Neural cell (in vitro differentiated cells): ENCODE measurements around the gene MTHFD1L.

Source experiments
- EP300 ChIP-seq: fragments of 450-650 bp; conservative IDR thresholded peaks from 2 replicates; pipeline ENCODE4 v1.6.1; 2014; ENCODE audit warnings: antibody characterized with exemption, mild to moderate bottlenecking, moderate library complexity; ENCODE audit not compliant: poor library complexity, severe bottlenecking
- EZH2 ChIP-seq: fragments of 200-600, 300-800 bp; shearing (Covaris generic), sonication (generic); IDR thresholded peaks from 2 replicates; pipeline ENCODE4 v1.6.1; 2014; ENCODE audit warnings: antibody characterized with exemption, low read length, borderline replicate concordance, mild to moderate bottlenecking; ENCODE audit not compliant: insufficient read depth, poor library complexity, severe bottlenecking
- MXI1 ChIP-seq: fragments of 450-650 bp; conservative IDR thresholded peaks from 2 replicates; pipeline ENCODE4 v1.6.1; 2014; ENCODE audit warnings: antibody characterized with exemption, mild to moderate bottlenecking; ENCODE audit not compliant: poor library complexity, severe bottlenecking
- RAD21 ChIP-seq: fragments of 450-650 bp; conservative IDR thresholded peaks from 2 replicates; pipeline ENCODE4 v1.6.1; 2014; ENCODE audit warnings: antibody characterized with exemption, mild to moderate bottlenecking, moderate library complexity
- SMC3 ChIP-seq: fragments of 450-650 bp; conservative IDR thresholded peaks from 2 replicates; pipeline ENCODE4 v1.6.1; 2014; ENCODE audit warnings: antibody characterized with exemption, mild to moderate bottlenecking, moderate library complexity; ENCODE audit not compliant: poor library complexity
- TAF1 ChIP-seq: IDR thresholded peaks from 2 replicates; pipeline ENCODE4 v1.6.1; 2012; ENCODE audit warnings: low read depth
- TF ChIP-seq, protein P1 (sequence below): fragments of 450-650 bp; IDR thresholded peaks from 2 replicates; pipeline ENCODE4 v1.5.1; 2014; ENCODE audit warnings: antibody characterized with exemption, mild to moderate bottlenecking, moderate library complexity; ENCODE audit not compliant: poor library complexity, severe bottlenecking
- TF ChIP-seq, protein P2 (sequence below): IDR thresholded peaks from 2 replicates; pipeline ENCODE4 v1.6.1; 2012; ENCODE audit warnings: borderline replicate concordance

DNA sequence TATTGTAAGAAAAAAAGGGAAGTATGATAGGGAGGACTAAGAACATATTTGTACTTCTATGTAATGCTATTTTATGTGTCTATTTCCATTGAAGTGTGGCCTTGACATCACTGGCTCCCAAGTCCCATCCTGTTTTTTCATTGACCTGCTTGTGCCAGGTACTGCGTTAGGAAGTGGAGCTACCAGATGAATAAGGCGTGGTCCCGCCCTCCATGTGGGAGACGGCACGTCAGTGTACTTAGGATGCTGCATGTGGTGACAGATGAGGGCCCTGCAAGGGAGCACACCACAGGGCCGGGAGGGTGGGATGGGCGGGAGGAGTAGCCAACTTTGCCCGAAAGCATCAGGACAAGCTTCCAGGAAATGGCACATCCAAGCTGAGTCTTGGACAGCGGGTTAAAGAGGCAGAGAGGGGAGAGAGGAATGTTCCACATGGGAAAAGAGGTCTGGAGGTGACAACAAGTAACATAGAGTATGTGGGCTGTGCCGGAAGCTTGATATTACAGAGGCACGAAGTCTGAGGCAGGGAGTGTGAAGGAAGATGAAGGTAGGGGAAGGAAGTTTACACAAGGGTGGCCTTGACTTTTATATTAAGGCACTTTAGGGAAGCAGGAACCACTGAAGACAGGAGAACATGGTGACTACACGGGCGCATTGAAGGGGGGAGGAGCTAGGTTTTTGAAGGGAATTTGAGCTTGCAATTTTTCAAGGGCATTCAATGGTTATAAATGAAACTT lies 140.6 kb downstream of the MTHFD1L start:
- no peak for TF ChIP-seq EP300
- TF ChIP-seq, protein P1, sequence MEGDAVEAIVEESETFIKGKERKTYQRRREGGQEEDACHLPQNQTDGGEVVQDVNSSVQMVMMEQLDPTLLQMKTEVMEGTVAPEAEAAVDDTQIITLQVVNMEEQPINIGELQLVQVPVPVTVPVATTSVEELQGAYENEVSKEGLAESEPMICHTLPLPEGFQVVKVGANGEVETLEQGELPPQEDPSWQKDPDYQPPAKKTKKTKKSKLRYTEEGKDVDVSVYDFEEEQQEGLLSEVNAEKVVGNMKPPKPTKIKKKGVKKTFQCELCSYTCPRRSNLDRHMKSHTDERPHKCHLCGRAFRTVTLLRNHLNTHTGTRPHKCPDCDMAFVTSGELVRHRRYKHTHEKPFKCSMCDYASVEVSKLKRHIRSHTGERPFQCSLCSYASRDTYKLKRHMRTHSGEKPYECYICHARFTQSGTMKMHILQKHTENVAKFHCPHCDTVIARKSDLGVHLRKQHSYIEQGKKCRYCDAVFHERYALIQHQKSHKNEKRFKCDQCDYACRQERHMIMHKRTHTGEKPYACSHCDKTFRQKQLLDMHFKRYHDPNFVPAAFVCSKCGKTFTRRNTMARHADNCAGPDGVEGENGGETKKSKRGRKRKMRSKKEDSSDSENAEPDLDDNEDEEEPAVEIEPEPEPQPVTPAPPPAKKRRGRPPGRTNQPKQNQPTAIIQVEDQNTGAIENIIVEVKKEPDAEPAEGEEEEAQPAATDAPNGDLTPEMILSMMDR, result no peak
- no peak for TF ChIP-seq RAD21
- no peak for TF ChIP-seq TAF1
- no peak for TF ChIP-seq MXI1
- TF ChIP-seq SMC3, result no peak
- TF ChIP-seq, protein P2, sequence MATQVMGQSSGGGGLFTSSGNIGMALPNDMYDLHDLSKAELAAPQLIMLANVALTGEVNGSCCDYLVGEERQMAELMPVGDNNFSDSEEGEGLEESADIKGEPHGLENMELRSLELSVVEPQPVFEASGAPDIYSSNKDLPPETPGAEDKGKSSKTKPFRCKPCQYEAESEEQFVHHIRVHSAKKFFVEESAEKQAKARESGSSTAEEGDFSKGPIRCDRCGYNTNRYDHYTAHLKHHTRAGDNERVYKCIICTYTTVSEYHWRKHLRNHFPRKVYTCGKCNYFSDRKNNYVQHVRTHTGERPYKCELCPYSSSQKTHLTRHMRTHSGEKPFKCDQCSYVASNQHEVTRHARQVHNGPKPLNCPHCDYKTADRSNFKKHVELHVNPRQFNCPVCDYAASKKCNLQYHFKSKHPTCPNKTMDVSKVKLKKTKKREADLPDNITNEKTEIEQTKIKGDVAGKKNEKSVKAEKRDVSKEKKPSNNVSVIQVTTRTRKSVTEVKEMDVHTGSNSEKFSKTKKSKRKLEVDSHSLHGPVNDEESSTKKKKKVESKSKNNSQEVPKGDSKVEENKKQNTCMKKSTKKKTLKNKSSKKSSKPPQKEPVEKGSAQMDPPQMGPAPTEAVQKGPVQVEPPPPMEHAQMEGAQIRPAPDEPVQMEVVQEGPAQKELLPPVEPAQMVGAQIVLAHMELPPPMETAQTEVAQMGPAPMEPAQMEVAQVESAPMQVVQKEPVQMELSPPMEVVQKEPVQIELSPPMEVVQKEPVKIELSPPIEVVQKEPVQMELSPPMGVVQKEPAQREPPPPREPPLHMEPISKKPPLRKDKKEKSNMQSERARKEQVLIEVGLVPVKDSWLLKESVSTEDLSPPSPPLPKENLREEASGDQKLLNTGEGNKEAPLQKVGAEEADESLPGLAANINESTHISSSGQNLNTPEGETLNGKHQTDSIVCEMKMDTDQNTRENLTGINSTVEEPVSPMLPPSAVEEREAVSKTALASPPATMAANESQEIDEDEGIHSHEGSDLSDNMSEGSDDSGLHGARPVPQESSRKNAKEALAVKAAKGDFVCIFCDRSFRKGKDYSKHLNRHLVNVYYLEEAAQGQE, result no peak
- TF ChIP-seq EZH2, result no peak
